Colonic mucosa (tissue), 4 donors: ENCODE results near the gene MBIP. TPM values are rescaled to one million over a fixed set of nuclear protein-coding genes. Genes with fewer than 3 reads are reported as not detected.

Experiments used
- DNase-seq: peaks from one replicate; pipeline ENCODE4 v3.0.0-alpha.2; 2020
- H3K27ac ChIP-seq: fragments of 200-600 bp; one replicate; pipeline ENCODE4 v1.8.0; 2021
- H3K27me3 ChIP-seq: fragments of 200-600 bp; one replicate; pipeline ENCODE4 v1.8.0; 2021
- H3K36me3 ChIP-seq: fragments of 200-600 bp; one replicate; pipeline ENCODE4 v1.8.0; 2021
- H3K4me1 ChIP-seq: fragments of 200-600 bp; one replicate; pipeline ENCODE4 v1.8.0; 2021; ENCODE audit warnings: mild to moderate bottlenecking
- H3K4me3 ChIP-seq: fragments of 200-600 bp; one replicate; pipeline ENCODE4 v1.8.0; 2021
- H3K9ac ChIP-seq, 2 donors: one replicate each; pipeline ENCODE4 v1.7.0; 2013; ENCODE audit warnings: control low read depth in 2 of 2, low read depth in 2 of 2, low read length in 2 of 2
- H3K9me3 ChIP-seq: fragments of 200-600 bp; one replicate; pipeline ENCODE4 v1.8.0; 2021
- intact Hi-C: fragments of 100-400 bp; cut with DNase I; formaldehyde crosslinking; loops from one replicate; pipeline ENCODE4 v1.14.1; 2022
- total RNA-seq, 2 donors: library from RNA; stranded (reverse); fragmentation: NEBNext Ultra II Directional in 1 of 2; extraction: Animal tissue kit (Norgen Biotek cat#: 25700) in 1 of 2; gene quantifications; one replicate each; pipeline ENCODE4 v1.2.1, GENCODE V29; 2021
- TF ChIP-seq, protein P1 (sequence below): fragments of 200-600 bp; IDR thresholded peaks from one replicate; pipeline ENCODE4 v1.8.0; 2022; ENCODE audit warnings: antibody characterized with exemption, mild to moderate bottlenecking
- donor health status: healthy.
- donor health status: DM: no; HTN: no; CAD: no.
- donor health status: DM: no; HTN: no; CAD: no.

Gene MBIP
- total RNA-seq, 2 donors from 2014 or later, result 18.7 to 35.4 TPM

DNA sequence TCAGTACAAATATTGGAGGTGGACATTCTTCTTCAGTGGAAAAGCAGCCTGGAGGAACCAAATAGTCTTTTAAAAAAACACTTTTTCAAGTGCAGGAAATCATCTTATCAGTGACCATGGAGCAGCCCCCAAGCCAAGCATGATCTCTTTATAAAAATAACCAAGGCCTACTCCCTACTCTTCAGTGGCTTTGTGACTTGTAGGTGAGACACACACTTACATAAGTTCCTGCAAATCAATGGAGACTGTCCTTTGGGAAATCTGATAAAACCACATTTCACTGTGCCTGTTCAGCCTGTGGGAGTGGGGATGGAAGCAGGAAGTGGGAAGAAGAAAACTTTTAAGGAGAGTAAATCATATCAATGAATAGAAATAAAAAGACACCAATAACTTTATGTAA lies 56.3 kb downstream of the MBIP start:
- Histone ChIP-seq H3K27me3 (no peaks in the 10 kb centered on the region), H3K4me3 (no peak overlapping the region), H3K9ac (no peak overlapping the region), H3K27ac (no peak overlapping the region), H3K36me3 (no peaks in the 10 kb centered on the region), H3K4me1 (no peaks in the 10 kb centered on the region), H3K9me3 (no peaks in the 10 kb centered on the region)
- TF ChIP-seq, protein P1, sequence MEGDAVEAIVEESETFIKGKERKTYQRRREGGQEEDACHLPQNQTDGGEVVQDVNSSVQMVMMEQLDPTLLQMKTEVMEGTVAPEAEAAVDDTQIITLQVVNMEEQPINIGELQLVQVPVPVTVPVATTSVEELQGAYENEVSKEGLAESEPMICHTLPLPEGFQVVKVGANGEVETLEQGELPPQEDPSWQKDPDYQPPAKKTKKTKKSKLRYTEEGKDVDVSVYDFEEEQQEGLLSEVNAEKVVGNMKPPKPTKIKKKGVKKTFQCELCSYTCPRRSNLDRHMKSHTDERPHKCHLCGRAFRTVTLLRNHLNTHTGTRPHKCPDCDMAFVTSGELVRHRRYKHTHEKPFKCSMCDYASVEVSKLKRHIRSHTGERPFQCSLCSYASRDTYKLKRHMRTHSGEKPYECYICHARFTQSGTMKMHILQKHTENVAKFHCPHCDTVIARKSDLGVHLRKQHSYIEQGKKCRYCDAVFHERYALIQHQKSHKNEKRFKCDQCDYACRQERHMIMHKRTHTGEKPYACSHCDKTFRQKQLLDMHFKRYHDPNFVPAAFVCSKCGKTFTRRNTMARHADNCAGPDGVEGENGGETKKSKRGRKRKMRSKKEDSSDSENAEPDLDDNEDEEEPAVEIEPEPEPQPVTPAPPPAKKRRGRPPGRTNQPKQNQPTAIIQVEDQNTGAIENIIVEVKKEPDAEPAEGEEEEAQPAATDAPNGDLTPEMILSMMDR, result no peak
- intact Hi-C loops, result no loop called here
- DNase-seq, result no peak

GRCh38 chr14:36260970-36261640 lies 59.3 kb downstream of the MBIP start:
- Histone ChIP-seq H3K4me1 (peaks cover 3% of the 10 kb centered on the region), H3K27me3 (no peaks in the 10 kb centered on the region), H3K36me3 (no peaks in the 10 kb centered on the region), H3K27ac (no peak overlapping the region), H3K9ac (no peak overlapping the region), H3K4me3 (no peak overlapping the region), H3K9me3 (no peaks in the 10 kb centered on the region)
- intact Hi-C loops, result no loop called here
- TF ChIP-seq, protein P1, result no peak
- no peak for DNase-seq

GRCh38 chr14:36258241-36258640 lies 62.2 kb downstream of the MBIP start:
- TF ChIP-seq, protein P1, result no peak
- no peaks in the 10 kb centered on the region for H3K9me3 ChIP-seq
- H3K27me3 ChIP-seq, result no peaks in the 10 kb centered on the region
- H3K36me3 ChIP-seq, result no peaks in the 10 kb centered on the region
- H3K4me3 ChIP-seq, result no peak overlapping the region
- H3K4me1 ChIP-seq, result peaks cover 3% of the 10 kb centered on the region
- intact Hi-C loops, result no loop called here
- DNase-seq, result no peak
- no peak overlapping the region for H3K9ac ChIP-seq
- H3K27ac ChIP-seq, result no peak overlapping the region

- Histone ChIP-seq H3K4me1 (peaks cover 3% of the 10 kb centered on the region), H3K9ac (no peak overlapping the region), H3K27me3 (no peaks in the 10 kb centered on the region), H3K27ac (peak overlapping the region; percentile 14), H3K36me3 (no peaks in the 10 kb centered on the region), H3K9me3 (no peaks in the 10 kb centered on the region), H3K4me3 (no peak overlapping the region)
- DNase-seq, result peak; percentile 41
- intact Hi-C loops, result no loop called here
- TF ChIP-seq, protein P1, result no peak
Measured at GRCh38 chr14:36256126-36256801, 64.2 kb downstream of the MBIP start.

DNA sequence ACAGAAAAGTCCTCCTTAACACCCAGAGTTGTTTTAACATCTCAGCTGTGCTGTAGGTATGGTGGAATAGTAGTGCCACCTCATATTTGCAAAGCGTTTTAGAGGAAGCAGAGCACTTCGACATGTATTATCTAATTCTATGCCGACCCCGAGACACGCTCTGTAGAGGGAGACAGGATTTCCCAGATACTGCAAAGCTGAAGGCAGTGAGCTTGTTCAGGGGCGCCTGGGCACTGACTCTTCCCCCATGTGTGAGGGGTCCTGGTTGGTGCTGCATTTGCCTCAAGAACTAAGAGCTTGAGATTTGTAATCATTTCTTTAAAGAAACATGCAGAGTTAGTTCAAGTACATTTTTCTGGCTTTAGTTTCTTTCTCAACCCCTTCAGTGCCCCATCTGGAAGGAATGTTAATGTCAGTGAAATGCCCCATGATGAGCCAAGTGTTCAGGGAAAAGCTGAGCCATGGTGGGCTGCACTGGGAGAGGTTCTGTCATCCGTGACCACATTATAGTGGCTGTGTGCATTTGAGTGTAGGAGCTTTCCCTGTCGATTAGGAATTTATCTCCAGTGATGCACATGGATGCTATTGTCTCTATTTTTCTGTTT lies 66.3 kb downstream of the MBIP start:
- DNase-seq, result no peak
- Histone ChIP-seq H3K4me3 (no peak overlapping the region), H3K9ac (no peak overlapping the region), H3K27me3 (no peaks in the 10 kb centered on the region), H3K9me3 (no peaks in the 10 kb centered on the region), H3K36me3 (no peaks in the 10 kb centered on the region), H3K27ac (no peak overlapping the region), H3K4me1 (peaks cover 3% of the 10 kb centered on the region)
- intact Hi-C loops, result no loop called here
- TF ChIP-seq, protein P1, result no peak

Other genes with a start within 250 kb of the MBIP start
- not detected for gene PTCSC3, start 143.9 kb downstream of the MBIP start, total RNA-seq
- under 1 TPM in 1 of 2 donors, not detected in 1; 0.32 TPM for gene NKX2-1, start 199.6 kb upstream of the MBIP start, total RNA-seq